Mucosa of gallbladder (tissue), 1 donor: ENCODE data around the gene APOM. TPM values are rescaled to one million over a fixed set of nuclear protein-coding genes. Genes with fewer than 3 reads are reported as not detected.

Source experiments
- DNase-seq: peaks from one replicate; pipeline ENCODE4 v3.0.0-alpha.2; 2020; ENCODE audit warnings: low spot score
- total RNA-seq: library from RNA; stranded (reverse); gene quantifications from one replicate; pipeline ENCODE4 v1.2.1, GENCODE V29; 2021
- donor health status: DM: no; HTN: no; CAD: no.

APOM gene
- total RNA-seq, result 2.2 TPM

DNA sequence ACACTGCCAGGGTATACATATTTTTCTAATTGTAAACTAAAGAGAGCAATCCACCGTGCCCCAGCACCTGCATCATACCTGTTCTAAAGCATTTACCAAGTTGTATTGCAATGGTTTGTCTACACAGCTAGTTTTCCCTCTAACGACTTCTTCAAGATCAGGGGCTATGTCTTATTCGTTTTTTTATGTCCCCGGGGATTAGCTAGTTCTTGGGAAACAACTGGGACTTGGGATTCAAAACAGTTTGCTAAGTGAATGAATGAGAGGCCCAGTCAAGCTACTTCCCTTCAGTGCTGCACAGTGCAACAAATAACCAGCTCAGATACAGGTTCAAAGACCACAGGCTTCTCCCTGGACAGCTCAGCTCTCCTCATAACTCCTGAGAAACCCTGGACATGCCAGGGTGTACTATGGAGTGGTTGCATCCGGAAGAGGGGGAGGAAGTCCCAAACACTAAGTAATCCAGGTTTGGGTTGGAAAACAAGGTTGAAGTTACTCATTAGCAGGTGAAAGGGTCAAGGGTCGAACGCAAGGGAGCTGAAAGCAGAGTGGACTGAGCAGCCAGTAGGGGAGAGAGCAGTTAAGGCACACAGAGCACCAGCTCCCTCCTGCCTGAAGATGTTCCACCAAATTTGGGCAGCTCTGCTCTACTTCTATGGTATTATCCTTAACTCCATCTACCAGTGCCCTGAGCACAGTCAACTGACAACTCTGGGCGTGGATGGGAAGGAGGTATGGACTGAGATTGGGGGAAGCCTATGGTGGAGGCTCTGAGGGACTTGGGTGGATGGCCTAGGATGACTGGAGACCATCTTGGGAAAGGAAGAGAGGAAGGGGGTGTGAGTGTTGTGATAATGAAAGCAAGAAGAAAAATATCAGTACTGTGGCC is at the start of gene APOM:
Gene APOM, plus strand, starts transcription at position 546 of the 889 bp plus-strand sequence. Its CDS starts 73 bp downstream, at position 619.
- DNase-seq, result no peak

DNA sequence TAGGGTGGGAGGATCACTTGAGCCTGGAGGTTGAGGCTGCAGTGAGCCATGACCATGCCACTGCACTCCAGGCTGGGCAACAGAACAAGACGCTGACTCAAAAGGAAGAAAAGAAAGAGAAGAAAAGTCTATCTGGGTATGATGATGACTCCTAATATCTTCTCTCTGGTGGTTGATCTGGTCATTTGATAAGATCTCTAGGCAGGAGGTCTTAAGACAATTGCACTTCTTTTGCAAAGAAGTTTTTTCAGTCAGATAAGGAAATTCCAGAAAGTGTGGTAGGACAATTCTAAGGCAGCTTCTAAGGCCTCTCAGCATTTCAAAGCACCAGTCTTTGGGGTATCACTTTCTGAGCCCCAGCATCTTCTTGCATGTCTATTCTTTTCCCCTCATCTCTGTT is 48.4 kb upstream of the APOM start:
- DNase-seq, result no peak

DNA sequence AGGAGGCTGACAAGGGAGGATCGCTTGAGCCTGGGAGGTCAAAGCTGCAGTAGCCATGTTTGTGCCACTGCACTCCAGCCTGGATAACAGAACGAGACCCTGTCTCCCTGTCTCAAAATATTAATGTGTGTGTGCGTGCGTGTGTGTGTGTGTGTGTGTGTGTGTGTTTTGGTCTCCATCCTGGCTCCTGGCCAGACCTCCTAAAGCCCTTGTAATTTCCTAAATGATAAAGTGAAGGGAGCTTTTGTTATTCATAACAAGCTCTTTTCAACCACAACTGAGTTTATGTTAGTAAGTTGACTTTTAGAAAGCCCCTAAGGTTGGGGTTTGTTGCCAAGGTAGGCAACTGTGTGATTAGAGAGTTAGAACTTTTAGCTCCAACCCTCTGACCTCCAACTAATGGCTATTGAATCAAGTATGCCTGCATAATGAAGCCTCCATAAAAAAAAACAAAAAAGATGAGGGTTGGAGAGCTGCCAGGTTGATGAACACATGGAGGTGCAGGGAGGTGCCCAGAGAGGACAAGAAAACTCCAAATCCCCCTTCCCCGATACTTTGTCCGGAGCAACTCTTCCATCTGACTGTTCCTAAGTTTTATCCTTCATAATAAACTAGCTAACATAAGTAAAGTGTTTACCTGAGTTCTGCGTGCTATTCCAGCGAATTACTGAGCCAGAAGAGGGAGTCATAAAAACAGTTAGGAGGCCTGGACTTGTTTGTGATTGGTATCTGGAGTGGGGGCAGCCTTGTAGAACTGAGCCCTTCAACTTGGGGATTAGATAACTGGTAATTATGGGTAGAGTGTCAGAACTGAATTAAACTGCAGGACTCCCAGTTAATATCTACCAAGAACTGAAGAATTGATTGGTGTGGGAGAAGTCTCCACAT is 45.9 kb upstream of the APOM start:
- no peak for DNase-seq

DNA sequence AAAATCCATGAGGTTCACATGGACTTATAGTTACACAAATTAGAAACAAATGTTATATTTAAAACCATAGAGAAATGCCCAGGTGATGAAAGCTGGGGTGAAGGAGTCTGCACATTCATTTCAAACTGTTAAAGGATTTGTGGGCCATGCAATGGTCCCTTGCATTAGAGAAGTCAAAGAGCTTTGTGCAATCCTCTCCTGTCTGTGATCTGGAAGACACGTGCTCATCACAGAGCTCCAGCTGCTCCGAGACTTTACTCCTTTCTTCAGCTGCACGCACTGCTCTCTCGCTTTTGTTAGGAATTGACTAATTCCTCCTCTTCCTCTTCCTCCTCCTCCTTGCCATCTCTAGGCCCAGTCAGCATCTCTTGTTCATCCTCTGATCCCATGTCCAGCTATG is 44.7 kb upstream of the APOM start:
- DNase-seq, result no peak

DNA sequence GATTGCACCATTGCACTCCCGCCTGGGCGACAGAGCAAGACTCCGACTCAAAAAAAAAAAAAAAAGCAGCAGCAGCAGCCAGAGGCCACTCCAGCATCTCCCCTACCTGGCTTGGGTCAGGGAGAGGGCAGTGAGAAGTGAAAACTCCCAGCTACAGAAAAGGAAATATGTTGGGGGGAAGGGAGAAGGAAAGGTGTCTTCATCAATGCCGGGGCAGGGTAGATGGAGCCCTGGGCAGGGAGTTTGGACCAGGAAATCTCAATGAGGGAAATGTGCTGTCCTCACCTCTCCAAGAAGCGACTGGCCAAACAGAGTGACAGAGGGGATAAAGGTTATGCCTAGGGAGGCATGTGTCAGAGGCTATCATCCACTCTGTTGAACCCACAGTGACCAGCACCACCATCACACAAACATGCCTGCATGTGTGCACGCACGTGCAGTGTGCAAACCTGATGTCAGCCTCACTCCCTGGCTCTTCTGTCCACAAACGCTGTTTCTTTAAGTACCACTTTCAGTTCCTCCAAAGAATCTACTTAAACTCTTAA is 41.5 kb upstream of the APOM start:
- DNase-seq, result no peak

DNA sequence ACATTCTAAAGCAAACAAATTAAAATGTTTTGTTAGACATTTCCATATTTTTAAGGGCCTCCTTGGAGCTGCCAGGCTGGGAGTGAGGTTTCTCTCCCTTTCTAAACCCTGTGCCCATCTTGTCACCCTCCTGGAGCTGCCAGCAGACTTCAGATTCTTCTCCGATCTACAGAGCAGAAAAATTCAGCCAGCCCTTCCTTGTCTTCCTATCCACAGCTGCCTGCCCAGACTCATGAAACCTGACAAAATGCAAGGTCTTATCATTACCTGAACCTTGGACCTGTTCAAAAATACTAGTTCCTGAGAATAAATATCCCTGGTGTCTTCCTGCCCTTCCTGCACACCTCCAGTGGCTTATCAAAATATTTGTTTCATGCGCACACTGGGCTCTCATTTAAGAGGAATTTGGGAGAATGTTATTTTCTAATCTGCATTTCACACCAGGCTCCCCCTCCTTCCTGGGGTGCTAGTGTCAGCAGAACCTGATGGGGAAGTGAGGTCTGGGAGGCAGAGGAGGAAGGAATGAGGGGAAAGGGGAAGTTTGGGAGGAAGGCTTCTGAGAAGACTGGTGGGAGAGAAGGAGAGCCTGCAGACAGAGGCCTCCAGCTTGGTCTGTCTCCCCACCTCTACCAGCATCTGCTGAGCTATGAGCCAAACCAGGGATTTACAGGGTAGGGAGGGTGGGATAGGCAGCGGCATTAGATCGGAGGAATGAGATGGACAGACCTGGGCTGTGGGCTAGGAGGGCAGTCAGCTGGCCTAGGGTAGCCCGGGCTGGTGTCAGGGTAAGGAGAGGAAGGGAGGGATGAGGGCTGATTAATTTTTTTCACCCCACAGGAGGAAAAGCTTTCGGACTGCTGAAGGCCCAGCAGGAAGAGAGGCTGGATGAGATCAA is 40.8 kb upstream of the APOM start, which contains the start of gene AIF1:
Gene AIF1, plus strand, starts transcription at position 551 of the 895 bp plus-strand sequence. Its CDS starts 96 bp downstream, at position 647.
- DNase-seq, result no peak

DNA sequence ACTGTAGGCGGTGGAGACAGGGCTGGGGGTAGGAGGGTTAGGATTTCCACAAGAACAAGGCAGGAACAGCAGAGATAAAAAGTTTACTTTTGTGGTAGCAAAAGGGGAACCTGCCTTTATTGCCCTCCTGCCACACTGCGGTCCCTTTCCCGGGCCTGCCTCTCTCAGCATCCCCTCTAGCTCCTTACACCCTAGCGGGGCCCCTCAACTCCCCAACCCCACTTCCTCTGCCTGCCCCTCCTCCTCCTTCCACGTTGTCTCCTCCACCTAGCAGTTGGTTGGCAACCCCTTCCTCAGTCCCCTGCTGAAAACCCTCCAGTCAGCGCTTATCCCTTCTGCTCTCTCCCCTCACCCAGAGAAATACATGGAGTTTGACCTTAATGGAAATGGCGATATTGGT is 39.9 kb upstream of the APOM start:
- DNase-seq, result no peak

DNA sequence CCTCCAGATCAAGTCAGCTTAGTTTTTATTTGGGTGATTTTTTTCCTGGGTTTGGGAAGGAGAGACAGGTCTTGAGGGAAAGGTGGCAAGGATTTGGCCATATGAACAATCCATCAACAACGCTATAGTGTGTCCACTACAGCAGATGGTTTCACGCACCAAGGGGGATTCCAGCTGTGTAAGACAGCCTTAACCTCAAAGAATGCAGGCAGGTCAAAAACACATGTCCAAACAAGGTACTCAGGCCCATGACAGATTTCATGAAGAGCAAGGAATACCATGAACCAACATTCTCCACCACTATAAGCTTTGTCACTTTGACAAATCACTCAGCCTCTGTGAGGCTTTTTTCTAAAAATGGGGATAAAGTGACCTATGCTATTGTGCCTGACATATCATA is 38.7 kb upstream of the APOM start:
- DNase-seq, result no peak

DNA sequence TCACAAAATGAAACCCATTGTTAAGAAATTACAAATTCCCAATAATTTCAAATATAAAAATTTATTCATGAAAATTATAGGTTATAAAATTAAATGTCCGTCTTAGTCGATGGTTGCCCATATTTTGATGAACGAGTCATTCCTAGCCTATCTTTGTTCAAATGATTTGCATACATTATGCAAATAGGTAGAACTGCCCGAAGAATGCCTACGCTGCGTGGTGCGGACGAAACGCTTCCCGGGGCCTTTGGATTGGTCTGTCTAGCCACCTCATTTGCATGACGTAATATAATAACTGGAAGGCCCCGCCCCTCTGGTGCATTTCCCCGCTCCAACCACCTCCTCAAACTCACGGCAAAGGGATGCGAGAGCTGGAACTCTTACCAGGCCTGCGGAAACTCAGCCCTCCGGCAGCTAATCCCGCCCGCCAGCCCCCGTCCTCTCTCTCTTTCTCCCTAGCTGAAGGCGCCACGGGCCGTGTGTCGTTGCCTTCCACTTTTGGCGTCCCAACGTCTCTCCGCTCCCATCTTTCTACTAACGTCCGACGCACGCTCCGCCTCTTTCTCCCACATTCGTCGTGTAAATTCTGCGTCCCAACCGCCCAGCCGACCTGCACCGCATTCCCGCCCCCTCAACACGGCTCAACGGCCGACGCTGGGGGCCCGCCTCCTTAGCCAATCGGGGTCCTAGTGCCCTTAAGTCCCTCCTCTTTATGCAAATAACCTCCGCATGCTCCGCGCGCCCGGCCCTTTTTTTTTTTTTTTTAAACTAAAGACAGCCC is 35.7 kb upstream of the APOM start:
- DNase-seq, result peak; percentile 98

DNA sequence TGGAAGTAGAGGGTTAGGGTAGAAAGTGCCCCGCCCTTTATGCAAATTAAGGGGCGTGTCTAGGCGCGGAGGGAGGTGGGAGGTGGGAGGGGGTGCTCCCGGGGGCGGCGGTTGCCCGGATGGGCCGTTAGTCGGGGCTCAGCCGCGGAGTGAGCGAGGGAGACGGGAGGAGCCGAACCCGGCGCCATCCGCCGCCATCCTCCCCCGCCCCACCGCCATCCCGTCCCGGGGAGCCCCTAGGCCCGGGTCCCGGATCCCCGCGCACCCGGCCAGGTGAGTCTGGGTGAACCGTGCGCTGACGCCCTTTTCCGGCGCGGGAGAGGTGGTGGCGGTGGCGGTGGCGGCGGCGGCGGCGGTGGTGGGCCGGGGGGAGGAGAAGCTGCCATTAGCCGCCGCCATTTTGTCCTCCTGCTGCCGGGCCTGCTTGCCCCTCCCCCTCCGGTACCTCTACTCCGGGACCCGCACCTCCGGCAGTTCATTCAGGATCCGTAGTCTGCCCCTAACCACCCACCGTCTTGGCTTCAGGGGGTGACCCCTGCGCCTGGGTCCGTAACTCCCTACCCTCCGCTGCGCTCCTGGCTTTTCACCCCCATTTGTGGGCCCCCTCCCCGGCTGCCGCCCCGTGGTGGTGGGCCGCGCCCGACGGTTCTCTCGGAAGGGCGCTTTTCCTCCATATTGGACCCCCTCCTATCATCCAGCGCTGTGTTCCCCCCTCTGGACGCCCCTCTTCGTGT is 34.9 kb upstream of the APOM start, which contains the start of gene PRRC2A:
Gene PRRC2A, plus strand, starts transcription at position 130 of the 734 bp plus-strand sequence. CDS start 2,075 bp downstream, outside the sequence.
- DNase-seq, result no peak

DNA sequence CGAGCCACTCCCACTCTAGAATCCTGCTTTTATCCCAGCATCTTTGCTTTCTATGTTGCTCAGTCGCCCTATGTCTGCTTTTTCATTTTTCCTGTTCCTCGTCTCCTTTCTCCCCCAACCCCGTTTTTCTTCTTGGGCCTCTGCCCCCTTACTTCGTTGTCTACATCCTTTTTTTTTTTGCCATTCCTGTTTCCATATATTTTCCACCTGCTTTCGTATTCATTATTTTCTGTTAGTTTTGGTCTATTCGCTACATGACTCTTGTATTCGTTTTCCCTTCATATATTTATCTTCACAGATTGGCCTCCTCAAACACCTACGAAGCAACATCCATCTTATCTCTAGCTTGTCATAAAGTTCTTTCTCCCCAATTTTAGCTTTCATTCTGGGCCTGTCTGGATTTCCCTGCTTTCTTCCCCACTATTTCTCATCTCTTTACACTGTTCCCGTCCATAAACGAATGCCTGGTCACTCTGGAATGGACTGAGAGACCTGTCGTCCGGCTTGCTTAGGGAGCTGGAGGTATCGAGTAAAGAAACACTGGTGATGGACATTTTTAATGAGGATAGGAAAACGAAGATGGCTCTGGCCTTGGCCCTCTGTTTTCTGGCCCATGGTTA is 34.3 kb upstream of the APOM start:
- no peak for DNase-seq

DNA sequence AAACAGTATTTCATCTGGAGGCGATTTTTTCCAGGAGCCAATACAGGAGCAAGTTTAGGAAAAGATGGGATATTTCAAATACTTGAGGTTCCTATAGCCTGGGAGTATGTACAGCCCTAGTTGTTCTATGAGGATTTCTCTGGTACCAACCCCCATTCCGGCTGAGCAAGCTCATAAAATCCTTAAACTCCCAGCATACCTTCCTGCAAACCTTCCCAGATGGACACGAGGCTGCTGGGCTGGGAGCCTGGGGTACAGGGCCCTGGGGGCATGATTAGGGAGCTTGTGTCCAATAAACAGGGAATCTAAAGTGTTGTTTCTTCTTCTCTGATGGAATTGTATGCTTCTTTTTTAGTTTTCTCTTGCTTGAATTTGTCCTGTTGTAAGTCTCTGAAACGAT is 33.7 kb upstream of the APOM start:
- DNase-seq, result no peak

DNA sequence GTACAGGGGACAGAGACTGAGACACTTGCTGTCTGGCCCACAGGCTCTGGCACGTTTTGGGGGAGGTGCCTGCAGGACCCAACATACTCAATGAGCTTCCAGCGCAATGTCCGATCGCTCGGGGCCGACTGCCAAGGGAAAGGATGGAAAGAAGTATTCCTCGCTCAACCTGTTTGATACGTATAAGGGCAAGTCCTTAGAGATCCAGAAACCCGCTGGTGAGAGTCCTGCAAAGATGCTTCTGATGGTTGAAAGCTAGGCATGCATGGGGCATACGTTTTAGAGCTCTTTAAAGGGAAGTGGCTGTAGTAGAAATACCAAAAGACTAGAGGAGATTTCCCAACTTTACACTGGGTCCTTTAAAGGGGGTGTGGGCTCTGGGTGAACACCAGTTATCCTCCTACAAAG is 33.0 kb upstream of the APOM start:
- no peak for DNase-seq

DNA sequence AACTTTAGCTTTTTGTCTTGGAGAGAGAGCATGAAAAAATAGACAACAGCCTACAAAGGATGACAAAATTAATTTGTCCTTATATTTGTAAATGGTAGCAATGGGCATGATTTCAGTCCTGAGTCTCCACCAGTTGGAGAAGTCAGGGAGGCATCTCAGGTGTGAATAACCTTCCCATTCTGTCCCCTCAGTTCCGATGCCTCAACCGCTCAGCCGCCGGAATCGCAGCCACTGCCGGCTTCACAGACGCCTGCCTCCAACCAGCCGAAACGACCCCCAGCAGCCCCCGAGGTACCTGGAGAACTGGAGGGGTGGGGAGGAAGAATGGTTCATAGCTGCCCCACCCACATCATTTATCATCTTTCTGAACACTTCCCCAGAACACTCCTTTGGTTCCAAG is 31.6 kb upstream of the APOM start:
- DNase-seq, result no peak

DNA sequence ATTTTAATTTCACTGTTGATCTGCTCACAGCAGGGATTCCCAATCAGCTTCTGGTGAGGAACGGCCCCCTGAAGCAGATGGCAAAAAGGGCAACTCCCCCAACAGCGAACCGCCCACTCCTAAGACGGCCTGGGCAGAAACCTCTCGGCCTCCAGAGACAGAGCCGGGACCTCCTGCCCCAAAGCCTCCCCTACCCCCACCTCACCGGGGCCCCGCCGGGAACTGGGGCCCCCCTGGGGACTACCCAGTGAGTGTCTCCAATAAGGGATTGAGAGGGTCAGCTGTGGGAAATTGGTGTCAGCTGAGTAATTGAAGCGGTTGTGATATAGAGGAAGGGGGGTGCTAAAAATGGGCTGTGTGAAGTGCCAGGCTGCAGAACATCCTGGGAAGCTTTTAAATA is 28.7 kb upstream of the APOM start:
- no peak for DNase-seq

DNA sequence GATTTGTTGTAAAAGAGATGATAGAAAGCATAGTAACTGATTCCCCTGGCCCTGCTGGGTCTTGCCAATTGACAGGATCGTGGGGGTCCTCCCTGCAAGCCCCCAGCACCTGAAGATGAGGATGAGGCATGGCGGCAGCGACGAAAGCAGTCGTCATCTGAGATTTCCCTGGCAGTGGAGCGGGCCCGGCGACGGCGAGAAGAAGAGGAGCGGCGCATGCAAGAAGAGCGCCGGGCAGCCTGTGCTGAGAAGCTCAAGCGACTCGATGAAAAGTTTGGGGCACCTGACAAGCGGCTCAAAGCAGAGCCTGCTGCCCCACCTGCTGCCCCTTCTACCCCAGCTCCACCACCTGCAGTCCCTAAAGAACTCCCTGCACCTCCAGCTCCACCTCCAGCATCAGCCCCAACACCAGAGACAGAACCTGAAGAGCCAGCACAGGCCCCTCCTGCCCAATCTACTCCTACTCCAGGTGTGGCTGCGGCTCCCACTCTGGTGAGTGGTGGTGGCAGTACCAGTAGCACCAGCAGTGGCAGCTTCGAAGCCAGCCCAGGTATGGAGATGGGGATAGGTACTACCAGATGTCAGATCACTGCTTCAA is 27.9 kb upstream of the APOM start:
- no peak for DNase-seq

DNA sequence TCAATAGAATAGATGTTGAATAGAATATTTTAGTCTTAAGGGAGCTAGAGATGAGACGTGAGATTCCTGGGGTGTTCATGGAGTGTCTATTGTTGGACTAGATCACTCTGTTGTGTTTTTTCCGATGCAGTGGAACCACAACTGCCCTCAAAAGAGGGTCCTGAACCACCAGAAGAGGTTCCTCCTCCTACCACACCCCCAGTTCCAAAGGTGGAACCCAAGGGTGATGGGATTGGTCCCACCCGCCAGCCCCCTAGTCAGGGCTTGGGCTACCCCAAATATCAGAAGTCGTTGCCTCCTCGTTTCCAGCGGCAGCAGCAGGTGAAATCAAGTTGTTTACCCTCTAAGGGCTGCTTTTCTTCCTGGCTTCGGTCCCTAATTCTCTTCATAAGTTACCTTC is 26.7 kb upstream of the APOM start:
- no peak for DNase-seq

DNA sequence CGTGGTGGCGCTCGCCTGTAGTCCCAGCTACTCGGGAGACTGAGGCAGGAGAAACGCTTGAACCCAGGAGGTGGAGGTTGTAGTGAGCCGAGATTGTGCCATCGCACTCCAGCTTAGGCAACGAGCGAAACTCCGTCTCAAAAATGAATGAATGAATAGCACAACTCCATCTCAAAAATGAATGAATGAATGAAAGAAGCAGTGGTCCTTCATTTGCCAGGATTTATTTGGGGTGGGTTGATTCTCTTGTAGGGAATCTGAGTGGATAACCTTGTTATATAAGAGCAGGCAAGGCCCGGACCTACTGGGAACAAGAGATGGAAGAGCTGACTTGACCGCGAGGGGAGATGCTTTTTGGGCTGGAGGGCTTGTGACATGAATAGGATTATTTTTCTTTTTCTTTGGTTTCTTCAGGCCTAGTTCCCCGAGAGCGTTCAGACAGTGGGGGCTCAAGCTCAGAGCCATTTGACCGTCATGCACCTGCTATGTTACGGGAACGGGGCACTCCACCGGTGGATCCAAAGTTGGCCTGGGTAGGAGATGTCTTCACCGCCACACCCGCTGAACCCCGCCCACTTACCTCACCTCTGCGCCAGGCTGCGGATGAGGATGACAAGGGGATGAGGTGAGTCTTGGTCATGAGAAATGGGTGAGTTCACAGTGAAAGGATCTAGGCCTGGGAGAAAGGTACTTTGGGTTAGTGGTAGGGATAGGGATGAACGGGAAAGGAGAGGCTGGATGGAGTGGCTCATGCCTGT is 25.3 kb upstream of the APOM start:
- DNase-seq, result no peak
